HG02588 (cell line): ENCODE measurements around the gene ADGRF5.

Source experiments
- ATAC-seq: cut with Tn5 transposase; IDR thresholded peaks from one replicate; pipeline ENCODE4 v1.9.1; 2021; ENCODE audit warnings: mild to moderate bottlenecking, moderate library complexity; ENCODE audit not compliant: unreplicated experiment

ADGRF5 gene

DNA sequence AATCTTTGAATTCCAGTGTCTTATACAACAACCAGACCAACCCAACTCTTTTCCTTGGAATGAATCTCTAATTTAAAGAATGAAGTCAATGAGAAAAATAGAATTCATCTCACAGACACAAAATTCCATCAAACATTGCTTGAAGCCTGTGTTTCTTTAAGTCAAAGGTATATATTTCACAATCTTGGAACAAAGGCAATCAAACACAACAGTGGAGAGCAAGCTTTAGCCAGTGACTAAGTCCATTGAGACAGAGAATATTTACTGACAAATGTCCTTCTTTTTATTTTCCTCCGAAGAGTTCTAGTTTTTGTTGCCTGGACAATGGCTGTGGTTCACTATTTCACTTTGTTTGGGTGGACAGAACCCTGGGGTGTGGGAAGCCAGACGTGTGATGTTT lies 92.8 kb downstream of the ADGRF5 start:
- ATAC-seq = no peak

DNA sequence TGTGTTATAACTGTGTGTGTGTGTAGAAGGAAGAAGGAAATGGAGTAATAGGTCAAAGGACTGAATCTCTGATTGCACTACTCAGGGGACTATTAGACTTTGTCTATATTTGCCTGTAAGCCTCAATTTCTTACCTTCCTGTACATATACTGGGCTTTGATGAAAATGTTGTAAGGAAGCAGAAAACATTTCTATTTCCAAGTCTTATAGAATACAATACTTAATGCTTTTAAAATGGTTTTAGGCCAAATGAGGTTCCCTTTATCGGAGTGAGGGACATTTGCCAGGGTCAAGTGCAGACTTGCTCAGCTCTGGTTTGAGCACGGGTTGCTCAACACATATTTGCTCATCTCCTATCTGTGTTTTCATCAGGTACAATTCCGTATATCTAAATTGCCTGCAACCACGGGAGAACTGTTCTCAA lies 100.3 kb downstream of the ADGRF5 start:
- ATAC-seq = no peak

DNA sequence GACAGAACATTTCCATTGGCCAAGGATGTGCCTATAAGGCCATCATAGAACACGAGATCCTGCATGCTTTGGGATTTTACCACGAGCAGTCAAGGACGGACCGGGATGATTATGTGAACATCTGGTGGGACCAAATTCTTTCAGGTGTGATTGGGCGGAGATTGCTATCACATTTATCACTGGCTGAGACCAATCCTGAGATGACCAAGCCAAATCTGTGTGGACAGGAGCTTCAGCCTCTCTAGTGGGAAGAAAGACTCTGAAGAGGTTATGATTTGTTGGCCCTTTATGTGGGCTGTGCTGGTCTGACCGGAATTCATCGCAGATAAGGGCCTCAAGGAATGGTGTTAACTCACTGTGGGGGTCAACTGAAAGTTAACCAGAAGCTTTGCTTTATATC lies 102.2 kb downstream of the ADGRF5 start:
- no peak for ATAC-seq

DNA sequence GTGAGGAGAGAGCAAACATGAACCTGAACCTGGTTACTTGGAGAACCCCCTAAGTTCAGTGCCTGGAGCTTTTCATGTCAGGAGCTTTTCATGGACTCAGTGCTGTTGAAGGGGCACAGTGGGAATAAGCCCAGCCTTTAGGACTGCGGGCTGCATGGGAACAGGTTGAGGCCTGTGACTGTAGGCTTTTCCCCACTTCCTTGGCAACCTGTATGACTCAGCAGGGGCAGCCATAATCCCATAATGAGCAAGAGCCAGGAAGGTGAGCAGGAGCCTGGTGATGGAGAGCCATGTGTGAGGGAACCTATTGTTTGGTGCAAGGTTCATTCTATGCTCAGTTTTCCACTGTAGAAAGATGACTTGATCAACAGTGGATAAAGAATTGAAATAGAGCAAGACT lies 105.1 kb downstream of the ADGRF5 start:
- ATAC-seq = no peak

DNA sequence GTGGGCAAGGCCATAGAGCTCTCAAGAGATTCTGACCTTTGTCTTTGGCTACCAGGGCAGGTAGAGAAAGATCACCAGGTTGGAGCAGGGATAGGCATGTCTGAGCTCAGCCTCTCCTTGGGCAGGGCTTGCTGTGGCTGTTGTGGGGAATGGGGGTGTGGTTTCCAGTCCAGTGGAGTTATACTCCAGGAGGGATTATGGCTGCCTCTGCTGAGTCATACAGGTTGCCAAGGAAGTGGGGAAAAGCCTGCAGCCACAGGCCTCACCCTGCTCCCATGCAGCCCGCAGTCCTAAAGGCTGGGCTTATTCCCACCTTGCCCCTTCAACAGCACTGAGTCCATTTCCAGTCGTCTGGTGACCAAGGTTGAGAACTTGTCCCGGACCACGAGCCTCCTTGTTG lies 106.6 kb downstream of the ADGRF5 start:
- ATAC-seq = no peak

DNA sequence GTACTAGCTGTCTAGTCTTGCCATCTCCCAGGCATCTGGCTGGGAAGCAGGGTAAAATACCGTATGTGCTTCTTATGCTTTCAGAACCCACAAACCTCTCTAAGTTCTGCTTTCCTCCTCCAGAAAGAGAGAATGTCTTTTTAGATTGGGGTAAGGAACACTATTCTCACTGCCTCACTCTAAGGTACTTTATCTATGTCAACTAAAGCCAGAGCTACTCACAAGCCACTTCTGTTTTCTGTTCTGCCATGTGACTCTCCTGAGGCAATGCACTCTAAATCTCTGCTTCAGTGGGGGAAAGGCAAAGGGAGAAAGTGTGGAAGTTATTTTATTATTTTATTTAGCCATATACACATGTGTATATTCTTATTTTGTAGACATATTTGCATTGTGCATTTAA lies 112.9 kb downstream of the ADGRF5 start:
- ATAC-seq = no peak
